Testis (tissue), 5 donors: Measurements from ENCODE around the gene YJEFN3. TPM values are rescaled to one million over a fixed set of nuclear protein-coding genes. Genes with fewer than 3 reads are reported as not detected.

Experiments
- DNase-seq: peaks from one replicate; pipeline ENCODE4 v3.0.0-alpha.2; 2019
- H3K27ac ChIP-seq, 2 donors: fragments of 200-600 bp; sonication (generic); one replicate each; pipeline ENCODE4 v1.5.1; 2019
- H3K27me3 ChIP-seq: fragments of 200-600 bp; sonication (generic); one replicate; pipeline ENCODE4 v1.5.1; 2019
- H3K36me3 ChIP-seq: fragments of 200-600 bp; sonication (generic); one replicate; pipeline ENCODE4 v1.5.1; 2017; ENCODE audit warnings: low read depth; ENCODE audit errors: missing control alignments
- H3K4me1 ChIP-seq: fragments of 200-600 bp; sonication (generic); one replicate; pipeline ENCODE4 v1.5.1; 2019
- H3K4me3 ChIP-seq, 2 donors: fragments of 200-600 bp; sonication (generic); one replicate each; pipeline ENCODE4 v1.5.1; 2017 to 2019
- H3K9me3 ChIP-seq: fragments of 200-600 bp; sonication (generic); one replicate; pipeline ENCODE4 v1.5.1; 2017
- CTCF ChIP-seq, 3 experiments: fragments of 450-650 bp in 2 of 3; fragments of 200-600 bp in 1 of 3; sonication (generic) in 1 of 3; IDR thresholded peaks; one replicate each; pipeline ENCODE4 v1.5.1; 2016 to 2019; ENCODE audit warnings: antibody characterized with exemption in 3 of 3, mild to moderate bottlenecking in 2 of 3, moderate library complexity in 1 of 3
- POLR2A ChIP-seq: fragments of 450-650 bp; IDR thresholded peaks from one replicate; pipeline ENCODE4 v1.6.1; 2017; ENCODE audit warnings: antibody characterized with exemption, mild to moderate bottlenecking, moderate library complexity
- WGBS, 2 donors: methylation state at CpG; one replicate each; pipeline ENCODE4 v1.1.5; 2018; 5-methylcytosine and 5-hydroxymethylcytosine counted together
- intact Hi-C: fragments of 100-400 bp; cut with DNase I; formaldehyde crosslinking; loops from one replicate; pipeline ENCODE4 v1.15.1; 2023; ENCODE audit warnings: low total_unique reads
- long read RNA-seq, 2 donors: transcript quantifications; one replicate each; lab custom pipeline, GENCODE V29; 2026
- polyA plus RNA-seq: library from polyadenylated mRNA; stranded (reverse); fragments of 350-450 nt; fragmentation: Illumina TruSeq; extraction: RNeasy Lipid Tissue Mini Kit (QIAGEN cat#74804); gene quantifications from one replicate; pipeline ENCODE4 v1.2.3, GENCODE V29; 2014; ENCODE audit warnings: low read depth, low replicate concordance; ENCODE audit not compliant: insufficient read depth
- total RNA-seq, 2 donors: library from RNA; depleted of rRNA; stranded (reverse); fragments of >200 nt; gene quantifications; one replicate each; pipeline ENCODE4 v1.2.3, GENCODE V29; 2016

The YJEFN3 gene, protein sequence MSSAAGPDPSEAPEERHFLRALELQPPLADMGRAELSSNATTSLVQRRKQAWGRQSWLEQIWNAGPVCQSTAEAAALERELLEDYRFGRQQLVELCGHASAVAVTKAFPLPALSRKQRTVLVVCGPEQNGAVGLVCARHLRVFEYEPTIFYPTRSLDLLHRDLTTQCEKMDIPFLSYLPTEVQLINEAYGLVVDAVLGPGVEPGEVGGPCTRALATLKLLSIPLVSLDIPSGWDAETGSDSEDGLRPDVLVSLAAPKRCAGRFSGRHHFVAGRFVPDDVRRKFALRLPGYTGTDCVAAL
- 10 to 100 TPM; 29.3 to 49.1 TPM for total RNA-seq
- polyA plus RNA-seq = 24.2 TPM
- long read RNA-seq, donor 1 = 0 reads
- long read RNA-seq, donor 2, partial matches to known transcripts = 0 of 1 reads
- long read RNA-seq, donor 2, other reads (novel, unspliced or antisense) = 0 of 1 reads

GRCh38 chr19:19528721-19529490, at the start of gene YJEFN3:
YJEFN3 (plus strand) TSS chr19:19528911; CDS start chr19:19528933, 22 bp downstream.
- peaks cover 20% of the 10 kb centered on the region for H3K4me1 ChIP-seq
- H3K4me3 ChIP-seq = peak within 1 kb of the TSS in 1 of 2 donors; percentile 48
- intact Hi-C loops = no loop called here
- WGBS, 2 donors = 43 to 45% methylated on average over 30 to 50 of the region's 50 CpGs
- no peak for TF ChIP-seq CTCF (IDR thresholded peaks at IDR 0.05)
- no peak for TF ChIP-seq POLR2A
- H3K27me3 ChIP-seq = no peaks in the 10 kb centered on the region
- no peak within 1 kb of the TSS for H3K27ac ChIP-seq
- H3K9me3 ChIP-seq = no peaks in the 10 kb centered on the region
- peak; percentile 74 for DNase-seq
- H3K36me3 ChIP-seq = no peaks in the 10 kb centered on the region

- WGBS, 2 donors = 81 to 100% methylated on average over 2 to 5 of the region's 5 CpGs
Observed at GRCh38 chr19:19480688-19481087, 48.0 kb upstream of the YJEFN3 start.

GRCh38 chr19:19482809-19483596, 45.7 kb upstream of the YJEFN3 start:
- intact Hi-C loops = no loop called here
- WGBS, 2 donors = 49 to 64% methylated on average over 10 to 19 of the region's 19 CpGs
- DNase-seq = no peak
- Histone ChIP-seq H3K4me3 (no peak overlapping the region), H3K4me1 (peaks cover 19% of the 10 kb centered on the region), H3K36me3 (no peaks in the 10 kb centered on the region), H3K9me3 (no peaks in the 10 kb centered on the region), H3K27ac (no peak overlapping the region), H3K27me3 (no peaks in the 10 kb centered on the region)
- no peak for TF ChIP-seq POLR2A
- no peak for TF ChIP-seq CTCF (IDR thresholded peaks at IDR 0.05)

More at GRCh38 chr19:19480688-19481087, 48.0 kb upstream of the YJEFN3 start:
- Histone ChIP-seq H3K27ac (no peak overlapping the region), H3K4me1 (peaks cover under 1% of the 10 kb centered on the region), H3K27me3 (no peaks in the 10 kb centered on the region), H3K4me3 (no peak overlapping the region), H3K36me3 (no peaks in the 10 kb centered on the region), H3K9me3 (no peaks in the 10 kb centered on the region)
- DNase-seq = no peak
- TF ChIP-seq CTCF (IDR thresholded peaks at IDR 0.05) (no peak), POLR2A (no peak)
- intact Hi-C loops = no loop called here

DNA sequence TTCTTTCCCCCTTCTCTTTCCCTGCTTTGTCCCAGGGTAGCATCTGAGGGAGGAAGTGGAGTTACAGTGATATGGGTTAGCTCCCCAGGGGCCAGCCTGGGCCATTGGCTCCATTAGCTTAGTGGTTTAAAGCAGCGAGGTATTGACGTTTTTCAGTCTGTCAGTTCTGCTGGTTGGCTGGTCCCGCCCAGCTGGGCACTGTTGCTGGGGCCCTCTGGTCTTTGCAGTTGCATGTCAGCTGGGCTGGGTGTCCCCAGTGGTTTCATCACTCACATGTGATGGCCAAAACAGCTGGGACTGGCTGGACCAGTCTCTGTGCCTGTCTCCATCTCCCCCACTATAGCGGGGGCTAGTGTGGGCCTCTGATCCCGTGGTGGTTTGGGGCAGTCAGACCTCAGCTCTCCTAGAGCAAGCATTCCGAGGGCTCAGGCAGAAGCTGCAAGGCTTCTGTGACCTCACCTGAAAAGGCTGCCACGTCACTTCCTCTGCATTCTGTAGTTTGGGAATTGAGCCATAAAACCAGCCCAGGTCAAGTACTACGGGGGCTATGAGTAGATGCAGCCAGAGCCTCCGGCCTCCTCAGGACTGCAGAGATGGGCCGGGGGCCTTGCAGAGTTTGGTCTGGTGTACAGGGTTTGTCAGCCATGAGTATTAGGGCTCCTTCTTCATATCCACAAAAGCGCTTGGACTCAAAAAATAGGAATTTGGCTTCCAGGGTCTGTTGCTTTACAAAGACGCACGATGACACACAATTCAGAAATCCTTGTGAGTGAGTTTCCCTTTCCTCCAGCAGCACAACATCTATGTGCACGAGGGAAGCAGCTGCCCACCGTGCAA, 43.3 kb upstream of the YJEFN3 start:
- Histone ChIP-seq H3K4me3 (no peak overlapping the region), H3K27ac (no peak overlapping the region), H3K27me3 (no peaks in the 10 kb centered on the region), H3K36me3 (no peaks in the 10 kb centered on the region), H3K4me1 (peaks cover 42% of the 10 kb centered on the region), H3K9me3 (no peaks in the 10 kb centered on the region)
- intact Hi-C loops = loop anchor here (5.0 kb wide), 1 partner anchor 118 kb away; no protein-coding TSS in a partner anchor
- no peak for DNase-seq
- 75 to 76% methylated on average over 13 to 15 of the region's 15 CpGs for WGBS, 2 donors
- TF ChIP-seq CTCF (IDR thresholded peaks at IDR 0.05) (no peak), POLR2A (no peak)
